HepG2 (cell line): ENCODE data around the gene GRAP. TPM values are rescaled to one million over a fixed set of nuclear protein-coding genes. Genes with fewer than 3 reads are reported as not detected.

Experiments used
- ASH2L ChIP-seq: fragments of 300-600, 200-600 bp; sonication (generic); IDR thresholded peaks from 2 replicates; pipeline ENCODE4 v1.7.0; 2017; ENCODE audit warnings: low read depth, mild to moderate bottlenecking, moderate library complexity, mixed read lengths, low read length; ENCODE audit not compliant: insufficient read length
- CENPX ChIP-seq: sonication (generic); formaldehyde crosslinking; IDR thresholded peaks from 2 replicates; pipeline ENCODE4 v1.9.0; 2021; ENCODE audit warnings: mild to moderate bottlenecking, missing genetic modification reagents, moderate library complexity
- EP300 ChIP-seq, 3 experiments: sonication (generic) in 1 of 3; formaldehyde crosslinking in 1 of 3; IDR thresholded peaks; 2 replicates each; pipeline versions ENCODE4 v1.5.1 to v1.6.1; 2011 to 2020; ENCODE audit warnings: low read depth in 2 of 3, low read length in 2 of 3, borderline replicate concordance in 1 of 3, improper control_type of control experiment in 1 of 3, mild to moderate bottlenecking in 1 of 3, missing genetic modification reagents in 1 of 3, moderate library complexity in 1 of 3
- FOXA1 ChIP-seq, 2 experiments: fragments of 450-650 bp in 1 of 2; sonication (generic) in 1 of 2; formaldehyde crosslinking in 1 of 2; IDR thresholded peaks; 2 replicates each; pipeline versions ENCODE4 v1.4.0 to v1.6.1; 2016 to 2020; ENCODE audit warnings: missing genetic modification reagents in 1 of 2
- KDM4B ChIP-seq: sonication (generic); formaldehyde crosslinking; IDR thresholded peaks from 2 replicates; pipeline ENCODE4 v1.4.0; 2020; ENCODE audit warnings: missing genetic modification reagents
- MXI1 ChIP-seq: IDR thresholded peaks from 3 replicates; pipeline ENCODE4 v1.6.1; 2012; ENCODE audit warnings: low read depth, low read length, inconsistent platforms, borderline replicate concordance
- MYNN ChIP-seq: sonication (generic); formaldehyde crosslinking; IDR thresholded peaks from 2 replicates; pipeline ENCODE4 v1.4.0; 2020; ENCODE audit warnings: mild to moderate bottlenecking, low read depth, missing genetic modification reagents
- NR2F1 ChIP-seq, 2 experiments: fragments of 450-650 bp in 1 of 2; formaldehyde crosslinking in 1 of 2; IDR thresholded peaks; 2 replicates each; pipeline versions ENCODE4 v1.5.0 to v1.6.1; 2016 to 2020; ENCODE audit warnings: mild to moderate bottlenecking in 1 of 2, missing compliant biosample characterization in 1 of 2, missing genetic modification reagents in 1 of 2, moderate library complexity in 1 of 2
- PHF21A ChIP-seq: sonication (generic); formaldehyde crosslinking; IDR thresholded peaks from 2 replicates; pipeline ENCODE4 v1.5.0; 2020; ENCODE audit warnings: mild to moderate bottlenecking, missing genetic modification reagents
- PHF8 ChIP-seq: sonication (generic); formaldehyde crosslinking; IDR thresholded peaks from 2 replicates; pipeline ENCODE4 v1.5.0; 2020; ENCODE audit warnings: missing genetic modification reagents
- SP4 ChIP-seq: sonication (generic); formaldehyde crosslinking; IDR thresholded peaks from 2 replicates; pipeline ENCODE4 v1.8.1; 2023; ENCODE audit warnings: mild to moderate bottlenecking, missing genetic modification reagents
- TARDBP ChIP-seq: sonication (generic); formaldehyde crosslinking; IDR thresholded peaks from 2 replicates; pipeline ENCODE4 v1.8.0; 2022; ENCODE audit warnings: mild to moderate bottlenecking, missing genetic modification reagents
- ZFYVE20 ChIP-seq: sonication (generic); formaldehyde crosslinking; IDR thresholded peaks from 2 replicates; pipeline ENCODE4 v1.8.0; 2023; ENCODE audit warnings: low read depth, mild to moderate bottlenecking, moderate library complexity, missing genetic modification reagents, borderline replicate concordance
- polyA plus RNA-seq, 8 experiments: library from polyadenylated mRNA; depleted of rRNA in 3 of 8; stranded (reverse) in 7 of 8; unstranded in 1 of 8; fragments of >200 nt; fragmentation: Illumina TruSeq in 4 of 8; extraction: Trizol in 4 of 8; gene quantifications; 2 replicates each; pipeline versions ENCODE4 v1.2.1 to v1.2.3, GENCODE V29; 2011 to 2016; ENCODE audit warnings: low read depth in 4 of 8, missing spikeins in 1 of 8, mixed read lengths in 1 of 8; ENCODE audit not compliant: insufficient read depth in 1 of 8
- total RNA-seq, 5 experiments: library from RNA; depleted of rRNA; stranded (reverse); fragments of >200 nt; fragmentation: Illumina TruSeq; extraction: Trizol; gene quantifications; 2 replicates each; pipeline ENCODE4 v1.2.3, GENCODE V29; 2016; ENCODE audit warnings: low read depth in 1 of 5
- TF ChIP-seq, protein P1 (sequence below): sonication (generic); formaldehyde crosslinking; IDR thresholded peaks from 2 replicates; pipeline ENCODE4 v1.4.0; 2020; ENCODE audit warnings: missing genetic modification reagents
- TF ChIP-seq, protein P2 (sequence below): sonication (generic); formaldehyde crosslinking; IDR thresholded peaks from 2 replicates; pipeline ENCODE4 v1.4.0; 2020; ENCODE audit warnings: low read depth, mild to moderate bottlenecking, missing genetic modification reagents
- TF ChIP-seq, protein P3 (sequence below): sonication (generic); formaldehyde crosslinking; IDR thresholded peaks from 2 replicates; pipeline ENCODE4 v1.4.0; 2020; ENCODE audit warnings: missing genetic modification reagents
- TF ChIP-seq, protein P4 (sequence below): sonication (generic); formaldehyde crosslinking; IDR thresholded peaks from 2 replicates; pipeline ENCODE4 v1.8.0; 2022; ENCODE audit warnings: missing genetic modification reagents, mild to moderate bottlenecking, borderline replicate concordance

Gene GRAP
- total and polyA plus RNA-seq, 2 of the 13 experiments (the other 11 are each of a cell fraction or from before 2014, with no cell fraction given), result 0.77 to 1.7 TPM

DNA sequence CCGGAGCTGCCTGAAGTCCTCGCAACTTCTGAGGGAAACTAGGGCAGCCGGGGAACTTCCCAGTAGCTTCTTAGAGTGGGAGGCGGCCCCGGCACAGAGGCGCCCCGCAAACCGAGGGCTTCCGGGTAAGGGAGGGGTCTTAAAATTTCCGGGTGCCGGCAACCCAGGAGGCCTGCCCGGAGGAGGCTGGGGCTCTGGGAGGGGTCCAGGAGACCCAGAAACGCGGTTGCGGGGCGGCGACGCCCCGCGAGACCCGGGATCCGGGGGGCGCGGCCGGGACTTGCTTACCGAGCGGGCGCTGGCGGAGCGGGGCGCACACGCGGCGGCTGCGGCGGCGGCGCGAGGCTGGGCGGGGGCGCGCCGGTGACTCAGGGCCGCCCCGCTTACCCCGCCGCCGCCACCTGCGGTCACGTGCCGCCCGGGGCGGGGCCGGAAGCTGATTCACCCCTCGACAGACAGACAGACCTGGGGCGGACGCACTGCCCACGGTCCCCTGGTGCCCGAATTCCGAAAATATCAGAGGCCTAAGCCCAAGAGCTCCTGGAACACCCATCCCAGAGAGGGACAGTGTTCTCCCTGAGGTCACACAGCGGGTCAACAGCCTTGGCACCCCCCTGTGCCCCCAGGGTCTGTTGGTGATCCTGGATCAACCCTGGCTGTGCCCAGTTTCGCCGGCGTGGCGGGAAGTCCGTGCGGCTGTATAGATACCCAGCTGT is 42.2 kb downstream of the GRAP start, which contains the start of gene FAM83G (continued):
- TF ChIP-seq, protein P1, sequence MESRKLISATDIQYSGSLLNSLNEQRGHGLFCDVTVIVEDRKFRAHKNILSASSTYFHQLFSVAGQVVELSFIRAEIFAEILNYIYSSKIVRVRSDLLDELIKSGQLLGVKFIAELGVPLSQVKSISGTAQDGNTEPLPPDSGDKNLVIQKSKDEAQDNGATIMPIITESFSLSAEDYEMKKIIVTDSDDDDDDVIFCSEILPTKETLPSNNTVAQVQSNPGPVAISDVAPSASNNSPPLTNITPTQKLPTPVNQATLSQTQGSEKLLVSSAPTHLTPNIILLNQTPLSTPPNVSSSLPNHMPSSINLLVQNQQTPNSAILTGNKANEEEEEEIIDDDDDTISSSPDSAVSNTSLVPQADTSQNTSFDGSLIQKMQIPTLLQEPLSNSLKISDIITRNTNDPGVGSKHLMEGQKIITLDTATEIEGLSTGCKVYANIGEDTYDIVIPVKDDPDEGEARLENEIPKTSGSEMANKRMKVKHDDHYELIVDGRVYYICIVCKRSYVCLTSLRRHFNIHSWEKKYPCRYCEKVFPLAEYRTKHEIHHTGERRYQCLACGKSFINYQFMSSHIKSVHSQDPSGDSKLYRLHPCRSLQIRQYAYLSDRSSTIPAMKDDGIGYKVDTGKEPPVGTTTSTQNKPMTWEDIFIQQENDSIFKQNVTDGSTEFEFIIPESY, result no peak
- TF ChIP-seq CENPX (no peak), MXI1 (0 out of 3 replicates have a peak, but pooled peaks have one; percentile 51), ASH2L (no peak), MYNN (no peak), TARDBP (CRISPR knock-in tag) (no peak), KDM4B (no peak), EP300 (IDR thresholded peaks at IDR 0.05; ENCODE audit: low read depth in 2 of 2, low read length in 2 of 2) (no peak), EP300 (CRISPR knock-in tag; IDR thresholded peaks at IDR 0.05; ENCODE audit: borderline replicate concordance) (no peak), PHF8 (CRISPR knock-in tag) (peak; percentile 66), NR2F1 (CRISPR knock-in tag; IDR thresholded peaks at IDR 0.05) (no peak), SP4 (CRISPR knock-in tag) (peak; percentile 30; the same call in 1 of the 2 replicates), PHF21A (no peak), ZFYVE20 (CRISPR knock-in tag) (no peak), FOXA1 (IDR thresholded peaks at IDR 0.05) (no peak), FOXA1 (CRISPR knock-in tag; IDR thresholded peaks at IDR 0.05) (no peak)
- TF ChIP-seq, protein P2, sequence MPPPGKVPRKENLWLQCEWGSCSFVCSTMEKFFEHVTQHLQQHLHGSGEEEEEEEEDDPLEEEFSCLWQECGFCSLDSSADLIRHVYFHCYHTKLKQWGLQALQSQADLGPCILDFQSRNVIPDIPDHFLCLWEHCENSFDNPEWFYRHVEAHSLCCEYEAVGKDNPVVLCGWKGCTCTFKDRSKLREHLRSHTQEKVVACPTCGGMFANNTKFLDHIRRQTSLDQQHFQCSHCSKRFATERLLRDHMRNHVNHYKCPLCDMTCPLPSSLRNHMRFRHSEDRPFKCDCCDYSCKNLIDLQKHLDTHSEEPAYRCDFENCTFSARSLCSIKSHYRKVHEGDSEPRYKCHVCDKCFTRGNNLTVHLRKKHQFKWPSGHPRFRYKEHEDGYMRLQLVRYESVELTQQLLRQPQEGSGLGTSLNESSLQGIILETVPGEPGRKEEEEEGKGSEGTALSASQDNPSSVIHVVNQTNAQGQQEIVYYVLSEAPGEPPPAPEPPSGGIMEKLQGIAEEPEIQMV (CRISPR knock-in tag), result no peak
- TF ChIP-seq, protein P3, sequence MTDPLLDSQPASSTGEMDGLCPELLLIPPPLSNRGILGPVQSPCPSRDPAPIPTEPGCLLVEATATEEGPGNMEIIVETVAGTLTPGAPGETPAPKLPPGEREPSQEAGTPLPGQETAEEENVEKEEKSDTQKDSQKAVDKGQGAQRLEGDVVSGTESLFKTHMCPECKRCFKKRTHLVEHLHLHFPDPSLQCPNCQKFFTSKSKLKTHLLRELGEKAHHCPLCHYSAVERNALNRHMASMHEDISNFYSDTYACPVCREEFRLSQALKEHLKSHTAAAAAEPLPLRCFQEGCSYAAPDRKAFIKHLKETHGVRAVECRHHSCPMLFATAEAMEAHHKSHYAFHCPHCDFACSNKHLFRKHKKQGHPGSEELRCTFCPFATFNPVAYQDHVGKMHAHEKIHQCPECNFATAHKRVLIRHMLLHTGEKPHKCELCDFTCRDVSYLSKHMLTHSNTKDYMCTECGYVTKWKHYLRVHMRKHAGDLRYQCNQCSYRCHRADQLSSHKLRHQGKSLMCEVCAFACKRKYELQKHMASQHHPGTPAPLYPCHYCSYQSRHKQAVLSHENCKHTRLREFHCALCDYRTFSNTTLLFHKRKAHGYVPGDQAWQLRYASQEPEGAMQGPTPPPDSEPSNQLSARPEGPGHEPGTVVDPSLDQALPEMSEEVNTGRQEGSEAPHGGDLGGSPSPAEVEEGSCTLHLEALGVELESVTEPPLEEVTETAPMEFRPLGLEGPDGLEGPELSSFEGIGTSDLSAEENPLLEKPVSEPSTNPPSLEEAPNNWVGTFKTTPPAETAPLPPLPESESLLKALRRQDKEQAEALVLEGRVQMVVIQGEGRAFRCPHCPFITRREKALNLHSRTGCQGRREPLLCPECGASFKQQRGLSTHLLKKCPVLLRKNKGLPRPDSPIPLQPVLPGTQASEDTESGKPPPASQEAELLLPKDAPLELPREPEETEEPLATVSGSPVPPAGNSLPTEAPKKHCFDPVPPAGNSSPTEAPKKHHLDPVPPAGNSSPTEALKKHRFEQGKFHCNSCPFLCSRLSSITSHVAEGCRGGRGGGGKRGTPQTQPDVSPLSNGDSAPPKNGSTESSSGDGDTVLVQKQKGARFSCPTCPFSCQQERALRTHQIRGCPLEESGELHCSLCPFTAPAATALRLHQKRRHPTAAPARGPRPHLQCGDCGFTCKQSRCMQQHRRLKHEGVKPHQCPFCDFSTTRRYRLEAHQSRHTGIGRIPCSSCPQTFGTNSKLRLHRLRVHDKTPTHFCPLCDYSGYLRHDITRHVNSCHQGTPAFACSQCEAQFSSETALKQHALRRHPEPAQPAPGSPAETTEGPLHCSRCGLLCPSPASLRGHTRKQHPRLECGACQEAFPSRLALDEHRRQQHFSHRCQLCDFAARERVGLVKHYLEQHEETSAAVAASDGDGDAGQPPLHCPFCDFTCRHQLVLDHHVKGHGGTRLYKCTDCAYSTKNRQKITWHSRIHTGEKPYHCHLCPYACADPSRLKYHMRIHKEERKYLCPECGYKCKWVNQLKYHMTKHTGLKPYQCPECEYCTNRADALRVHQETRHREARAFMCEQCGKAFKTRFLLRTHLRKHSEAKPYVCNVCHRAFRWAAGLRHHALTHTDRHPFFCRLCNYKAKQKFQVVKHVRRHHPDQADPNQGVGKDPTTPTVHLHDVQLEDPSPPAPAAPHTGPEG (CRISPR knock-in tag), result no peak
- TF ChIP-seq, protein P4, sequence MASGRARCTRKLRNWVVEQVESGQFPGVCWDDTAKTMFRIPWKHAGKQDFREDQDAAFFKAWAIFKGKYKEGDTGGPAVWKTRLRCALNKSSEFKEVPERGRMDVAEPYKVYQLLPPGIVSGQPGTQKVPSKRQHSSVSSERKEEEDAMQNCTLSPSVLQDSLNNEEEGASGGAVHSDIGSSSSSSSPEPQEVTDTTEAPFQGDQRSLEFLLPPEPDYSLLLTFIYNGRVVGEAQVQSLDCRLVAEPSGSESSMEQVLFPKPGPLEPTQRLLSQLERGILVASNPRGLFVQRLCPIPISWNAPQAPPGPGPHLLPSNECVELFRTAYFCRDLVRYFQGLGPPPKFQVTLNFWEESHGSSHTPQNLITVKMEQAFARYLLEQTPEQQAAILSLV (CRISPR knock-in tag), result no peak
